ENCODE measurements around the gene SEMA4D. TPM values are rescaled to one million over a fixed set of nuclear protein-coding genes. Genes with fewer than 3 reads are reported as not detected.
A peak's percentile ranks its signal among the peaks of the same experiment; 100 is the strongest.

Gene SEMA4D
- total RNA-seq, 3 donors from 2014 or later (not counting 1 experiment from before 2014, with no cell fraction given) = 354 to 448 (median 420) TPM

DNA sequence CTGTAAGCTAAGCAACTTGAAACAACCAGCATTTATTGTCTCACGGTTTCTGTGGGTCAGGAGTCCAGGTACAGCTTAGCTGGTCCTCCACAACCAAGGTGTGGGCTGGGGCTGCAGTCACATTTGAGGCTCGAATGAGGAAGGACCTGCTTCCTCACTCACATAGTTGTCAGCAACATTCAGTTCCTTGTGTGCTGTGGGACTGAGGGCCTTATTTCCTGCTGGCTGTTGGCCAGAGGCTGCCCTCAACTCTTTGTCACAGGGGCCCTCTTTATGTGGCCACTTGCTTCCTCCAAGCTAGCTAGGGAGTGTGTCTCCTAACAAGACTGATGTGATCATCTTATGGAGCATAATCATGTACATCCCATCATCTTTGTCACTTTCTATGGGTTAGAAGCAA lies 29.2 kb upstream of the SEMA4D start:
- H3K9me3 ChIP-seq (ENCODE audit: control insufficient read depth, insufficient read depth, low read length) = no peaks in the 10 kb centered on the region
- no peaks in the 10 kb centered on the region for H3K36me3 Mint-ChIP-seq
- 33% methylated on average over 2 of the region's 2 CpGs for WGBS (ENCODE audit: insufficient coverage)
- H3K4me1 ChIP-seq (ENCODE audit: control insufficient read depth, insufficient read depth, low read length) = peaks cover 95% of the 10 kb centered on the region
- H3K4me3 ChIP-seq (ENCODE audit: low read length) = no peak overlapping the region
- no peaks in the 10 kb centered on the region for H3K36me3 ChIP-seq (ENCODE audit: control insufficient read depth, insufficient read depth, low read length)
- intact Hi-C loops (cut with micrococcal nuclease) = no loop called here
- peaks cover 95 to 100% of the 10 kb centered on the region in 2 donors for H3K4me1 Mint-ChIP-seq
- no peaks in the 10 kb centered on the region for H3K9me3 Mint-ChIP-seq
- DNase-seq (no peak), ATAC-seq (no peak)
- H3K27me3 Mint-ChIP-seq (ENCODE audit: low read depth in 2 of 2) = no peaks in the 10 kb centered on the region
- peak overlapping the region; percentile 12 for H3K27ac ChIP-seq (ENCODE audit: low read length)
- H3K27ac Mint-ChIP-seq = peak overlapping the region; percentile 91 to 95
- H3K27me3 ChIP-seq (ENCODE audit: control insufficient read depth, insufficient read depth, low read length) = no peaks in the 10 kb centered on the region
- TF ChIP-seq, protein P1, sequence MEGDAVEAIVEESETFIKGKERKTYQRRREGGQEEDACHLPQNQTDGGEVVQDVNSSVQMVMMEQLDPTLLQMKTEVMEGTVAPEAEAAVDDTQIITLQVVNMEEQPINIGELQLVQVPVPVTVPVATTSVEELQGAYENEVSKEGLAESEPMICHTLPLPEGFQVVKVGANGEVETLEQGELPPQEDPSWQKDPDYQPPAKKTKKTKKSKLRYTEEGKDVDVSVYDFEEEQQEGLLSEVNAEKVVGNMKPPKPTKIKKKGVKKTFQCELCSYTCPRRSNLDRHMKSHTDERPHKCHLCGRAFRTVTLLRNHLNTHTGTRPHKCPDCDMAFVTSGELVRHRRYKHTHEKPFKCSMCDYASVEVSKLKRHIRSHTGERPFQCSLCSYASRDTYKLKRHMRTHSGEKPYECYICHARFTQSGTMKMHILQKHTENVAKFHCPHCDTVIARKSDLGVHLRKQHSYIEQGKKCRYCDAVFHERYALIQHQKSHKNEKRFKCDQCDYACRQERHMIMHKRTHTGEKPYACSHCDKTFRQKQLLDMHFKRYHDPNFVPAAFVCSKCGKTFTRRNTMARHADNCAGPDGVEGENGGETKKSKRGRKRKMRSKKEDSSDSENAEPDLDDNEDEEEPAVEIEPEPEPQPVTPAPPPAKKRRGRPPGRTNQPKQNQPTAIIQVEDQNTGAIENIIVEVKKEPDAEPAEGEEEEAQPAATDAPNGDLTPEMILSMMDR (IDR thresholded peaks at IDR 0.05) = no peak
- H3K4me3 Mint-ChIP-seq = peak overlapping the region; percentile 84

DNA sequence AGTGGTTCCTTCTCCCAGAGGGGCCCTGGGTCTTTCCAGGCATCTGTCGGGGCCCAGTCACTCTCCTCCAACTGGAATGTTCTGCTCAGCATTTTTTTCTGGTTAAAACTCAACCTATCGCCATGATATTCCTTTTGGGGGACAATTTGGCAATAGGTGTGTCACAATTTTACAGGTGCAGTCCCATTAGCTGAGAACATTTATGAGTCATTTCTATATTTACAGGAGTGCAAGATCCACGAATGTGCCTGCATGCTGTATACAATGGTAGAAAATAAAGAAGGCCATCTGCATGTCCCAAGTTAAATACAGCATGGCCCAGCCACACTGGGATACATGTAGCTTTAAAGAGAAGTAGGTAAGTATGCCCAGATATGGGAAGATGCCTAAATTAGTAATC lies 28.8 kb upstream of the SEMA4D start:
- Mint-ChIP-seq H3K9me3 (no peaks in the 10 kb centered on the region), H3K36me3 (no peaks in the 10 kb centered on the region), H3K27ac (peak overlapping the region; percentile 91 to 95), H3K4me1 (peaks cover 97 to 99% of the 10 kb centered on the region in 2 donors), H3K27me3 (ENCODE audit: low read depth in 2 of 2) (no peaks in the 10 kb centered on the region), H3K4me3 (peak overlapping the region; percentile 84)
- Histone ChIP-seq H3K27me3 (ENCODE audit: control insufficient read depth, insufficient read depth, low read length) (no peaks in the 10 kb centered on the region), H3K4me1 (ENCODE audit: control insufficient read depth, insufficient read depth, low read length) (peaks cover 95% of the 10 kb centered on the region), H3K27ac (ENCODE audit: low read length) (peak overlapping the region; percentile 83), H3K9me3 (ENCODE audit: control insufficient read depth, insufficient read depth, low read length) (no peaks in the 10 kb centered on the region), H3K4me3 (ENCODE audit: low read length) (no peak overlapping the region), H3K36me3 (ENCODE audit: control insufficient read depth, insufficient read depth, low read length) (no peaks in the 10 kb centered on the region)
- intact Hi-C loops (cut with micrococcal nuclease) = no loop called here
- WGBS (ENCODE audit: insufficient coverage) = 83% methylated on average over 3 of the region's 3 CpGs
- DNase-seq (no peak), ATAC-seq (no peak)
- TF ChIP-seq, protein P1 (IDR thresholded peaks at IDR 0.05) = no peak

DNA sequence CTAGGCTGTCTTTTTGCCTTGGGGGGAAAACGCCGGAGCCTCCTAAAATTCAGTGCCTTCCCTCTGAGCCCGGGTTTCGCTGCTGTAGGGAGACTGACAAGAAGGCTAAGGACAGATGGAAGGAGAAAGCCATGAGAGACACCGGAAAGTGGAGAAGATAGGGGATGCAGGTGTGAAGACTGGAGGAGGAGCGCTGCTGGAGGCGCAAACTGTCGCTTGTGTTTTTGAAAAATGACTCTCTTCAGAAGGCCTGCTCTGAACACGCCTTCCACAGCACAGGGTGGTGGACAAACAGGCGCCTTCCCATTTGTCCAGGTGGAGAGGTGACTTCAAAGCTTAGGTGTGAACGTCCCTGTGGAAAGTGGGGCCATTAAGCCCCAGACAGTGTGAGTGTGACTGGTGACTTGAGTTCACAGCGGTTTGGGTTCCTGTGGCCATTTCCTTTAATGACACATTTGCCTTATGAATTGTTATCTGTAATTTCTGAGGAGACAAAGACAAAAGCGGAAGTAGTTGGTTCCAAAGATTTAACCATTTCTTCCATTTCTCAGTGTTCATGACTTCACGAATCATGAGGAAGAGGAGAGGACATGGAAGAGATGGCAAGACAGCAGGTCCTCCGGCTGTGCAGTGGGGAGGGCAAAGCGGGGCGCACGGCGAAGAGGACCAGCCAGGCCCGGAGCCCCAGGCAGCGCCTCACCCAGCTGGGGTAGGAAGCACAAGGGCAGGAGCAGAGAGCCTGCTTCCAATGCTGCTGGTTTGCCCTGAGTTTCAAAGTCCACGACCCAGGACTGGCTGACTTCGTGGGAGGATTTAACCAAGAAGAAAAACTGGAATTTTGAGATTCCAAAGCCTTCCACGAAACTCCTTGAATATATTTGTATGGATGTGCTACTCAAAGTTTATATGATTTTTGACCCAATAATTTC lies 27.8 kb upstream of the SEMA4D start:
- H3K36me3 Mint-ChIP-seq = no peaks in the 10 kb centered on the region
- H3K27me3 Mint-ChIP-seq (ENCODE audit: low read depth in 2 of 2) = no peaks in the 10 kb centered on the region
- H3K9me3 Mint-ChIP-seq = no peaks in the 10 kb centered on the region
- H3K4me1 Mint-ChIP-seq = peaks cover 91 to 95% of the 10 kb centered on the region in 2 donors
- no peaks in the 10 kb centered on the region for H3K27me3 ChIP-seq (ENCODE audit: control insufficient read depth, insufficient read depth, low read length)
- DNase-seq = no peak
- no peaks in the 10 kb centered on the region for H3K9me3 ChIP-seq (ENCODE audit: control insufficient read depth, insufficient read depth, low read length)
- 71% methylated on average over 23 of the region's 24 CpGs for WGBS (ENCODE audit: insufficient coverage)
- intact Hi-C loops (cut with micrococcal nuclease) = loop anchor here (1.0 kb wide), 1 partner anchor 11 kb away; no protein-coding TSS in a partner anchor
- peak overlapping the region; percentile 83 for H3K27ac ChIP-seq (ENCODE audit: low read length)
- no peak overlapping the region for H3K4me3 ChIP-seq (ENCODE audit: low read length)
- peak overlapping the region; percentile 91 to 95 for H3K27ac Mint-ChIP-seq
- H3K4me1 ChIP-seq (ENCODE audit: control insufficient read depth, insufficient read depth, low read length) = peaks cover 97% of the 10 kb centered on the region
- no peaks in the 10 kb centered on the region for H3K36me3 ChIP-seq (ENCODE audit: control insufficient read depth, insufficient read depth, low read length)
- TF ChIP-seq, protein P1 (IDR thresholded peaks at IDR 0.05) = no peak
- peak overlapping the region; percentile 84 for H3K4me3 Mint-ChIP-seq
- ATAC-seq = peak; percentile 25 to 47 (median 35)
